ACHN (cell line): Measurements from ENCODE around the gene CETP.
A peak's percentile ranks its signal among the peaks of the same experiment; 100 is the strongest.

ENCODE experiments used
- DNase-seq: peaks from one replicate; pipeline ENCODE4 v3.0.0-alpha.2; 2015
- in situ Hi-C: cut with HindIII; loops from 2 replicates; pipeline ENCODE4 v1.10.0; 2017; ENCODE audit warnings: low sequenced_read_pairs, low pct_ligation_motif_present, low pct_unique_long_range_greater_than_20kb

The CETP gene

GRCh38 chr16:57025941-57026777, 64.4 kb downstream of the CETP start:
- in situ Hi-C loops, result no loop called here
- DNase-seq, result no peak

- DNase-seq, result no peak
- in situ Hi-C loops, result no loop called here
Observed at GRCh38 chr16:57026778-57027062, 65.0 kb downstream of the CETP start.

GRCh38 chr16:57027067-57027466, 65.3 kb downstream of the CETP start:
- in situ Hi-C loops, result no loop called here

GRCh38 chr16:57028086-57028485, 66.3 kb downstream of the CETP start:
- in situ Hi-C loops, result no loop called here
- no peak for DNase-seq

More at GRCh38 chr16:57027067-57027466, 65.3 kb downstream of the CETP start:
- no peak for DNase-seq

GRCh38 chr16:57029161-57030160, 67.7 kb downstream of the CETP start:
- peak; percentile 59 for DNase-seq
- in situ Hi-C loops, result no loop called here

- in situ Hi-C loops, result no loop called here
- DNase-seq, result no peak
Observed at GRCh38 chr16:57030346-57030902, 68.7 kb downstream of the CETP start.

- no peak for DNase-seq
- in situ Hi-C loops, result no loop called here
Observed at GRCh38 chr16:57031156-57031555, 69.4 kb downstream of the CETP start.

GRCh38 chr16:57032346-57032745, 70.6 kb downstream of the CETP start:
- in situ Hi-C loops, result no loop called here
- no peak for DNase-seq

- DNase-seq, result no peak
- in situ Hi-C loops, result no loop called here
Observed at GRCh38 chr16:57032931-57033330, 71.2 kb downstream of the CETP start.
